Measurements from ENCODE around the gene ATL1. TPM values are rescaled to one million over a fixed set of nuclear protein-coding genes. Genes with fewer than 3 reads are reported as not detected.

Gene ATL1
- total and polyA plus RNA-seq, 2 of the 4 experiments (the other 2 are of a cell fraction), result 6.0 to 12.2 TPM

- Histone ChIP-seq H4K91ac (ENCODE audit: insufficient read depth, low read depth, low read length) (no peak overlapping the region), H3K4me3 (ENCODE audit: insufficient read depth, low read depth, low read length) (no peak overlapping the region), H2BK15ac (ENCODE audit: low read depth, low read length) (no peak overlapping the region), H4K8ac (ENCODE audit: low read depth in 2 of 2, low read length in 2 of 2) (no peak overlapping the region), H2BK120ac (ENCODE audit: low read depth, low read length) (no peak overlapping the region), H3K27ac (ENCODE audit: insufficient read depth, low read length) (no peak overlapping the region), H4K20me1 (ENCODE audit: insufficient read depth, low read length) (no peaks in the 10 kb centered on the region), H3K9ac (ENCODE audit: low read depth, low read length) (no peak overlapping the region), H2BK5ac (ENCODE audit: low read depth, low read length, poor library complexity, severe bottlenecking) (no peak overlapping the region), H3K4me1 (ENCODE audit: control insufficient read depth, insufficient read depth, low read length) (no peaks in the 10 kb centered on the region), H2AFZ (replicated peaks; ENCODE audit: low read length, poor library complexity) (no peak overlapping the region), H3K79me1 (ENCODE audit: low read depth in 1 of 2, low read length in 2 of 2) (peaks cover 0 to 5% of the 10 kb centered on the region in 2 experiments; a peak in 1 of 4 replicates), H3K56ac (ENCODE audit: extremely low read depth, insufficient read depth, low read length) (no peak overlapping the region), H3K4me2 (ENCODE audit: low read depth, low read length) (no peak overlapping the region), H3K9me3 (ENCODE audit: control insufficient read depth, insufficient read depth, low read length) (no peaks in the 10 kb centered on the region), H4K5ac (ENCODE audit: low read depth, low read length) (no peak overlapping the region), H3K27me3 (ENCODE audit: control insufficient read depth, insufficient read depth, low read length) (no peaks in the 10 kb centered on the region), H3K23ac (ENCODE audit: low read depth, low read length) (no peak overlapping the region), H3K18ac (ENCODE audit: low read depth, low read length) (no peak overlapping the region), H2BK20ac (ENCODE audit: low read depth, low read length) (no peak overlapping the region), H2AK5ac (ENCODE audit: low read depth, low read length) (no peak overlapping the region), H3K36me3 (ENCODE audit: control insufficient read depth, insufficient read depth, low read length) (peaks cover 5% of the 10 kb centered on the region; the same call in 1 of the 2 replicates), H3K9me1 (ENCODE audit: insufficient read depth, low read length) (no peaks in the 10 kb centered on the region), H3K4ac (ENCODE audit: low read depth, low read length) (no peak overlapping the region), H2AK9ac (replicated peaks; ENCODE audit: low read depth, low read length, poor library complexity) (no peak overlapping the region), H3K14ac (replicated peaks; ENCODE audit: low read depth, low read length) (no peak overlapping the region)
- intact Hi-C loops (cut with micrococcal nuclease) (no loop called here), dilution Hi-C loops (cut with HindIII; ENCODE audit: low sequenced_read_pairs, unreplicated experiment) (no loop called here), in situ Hi-C loops (cut with MboI; ENCODE audit: low sequenced_read_pairs) (no loop called here)
- ChIA-PET POLR2A (ENCODE audit: unreplicated experiment) (no interaction called here), CTCF (no interaction called here)
- TF ChIP-seq MAZ (IDR thresholded peaks at IDR 0.05; ENCODE audit: borderline replicate concordance, low read depth, low read length), result no peak
- TF ChIP-seq POLR2A (IDR thresholded peaks at IDR 0.05; ENCODE audit: low read depth, low read length), result no peak
- TF ChIP-seq RFX5 (IDR thresholded peaks at IDR 0.05; ENCODE audit: low read depth, low read length), result no peak
- no peak for TF ChIP-seq NFE2L2 (IDR thresholded peaks at IDR 0.05; ENCODE audit: low read depth, low read length)
- TF ChIP-seq MXI1 (IDR thresholded peaks at IDR 0.05; ENCODE audit: borderline replicate concordance, low read depth, low read length), result no peak
- no peak for TF ChIP-seq MAFK (IDR thresholded peaks at IDR 0.05; ENCODE audit: low read depth, low read length)
- no peak for TF ChIP-seq SMC3 (IDR thresholded peaks at IDR 0.05; ENCODE audit: low read depth, low read length)
- ATAC-seq (ENCODE audit: low read depth) (no peak), DNase-seq (no peak)
- BruUV-seq (replicated peaks), result no TSS peak
- WGBS, 2 experiments (ENCODE audit: extremely low coverage in 2 of 2, insufficient read length in 1 of 2), result no CpG with 5 or more reads among the region's 1 CpG
Measured at GRCh38 chr14:50624447-50624846, 64.5 kb downstream of the ATL1 start.

Data from IMR-90 (cell line).